HG02763 (cell line): ENCODE results near the gene SYT1.
"Not testable (repeated sequence)": the region's sequence is repeated elsewhere in the genome, so short reads cannot be mapped to it uniquely, and the experiment has no call there.

ENCODE experiments used
- ATAC-seq: cut with Tn5 transposase; IDR thresholded peaks from one replicate; pipeline ENCODE4 v1.9.1; 2021; ENCODE audit warnings: mild to moderate bottlenecking, moderate library complexity; ENCODE audit not compliant: unreplicated experiment

The SYT1 gene

DNA sequence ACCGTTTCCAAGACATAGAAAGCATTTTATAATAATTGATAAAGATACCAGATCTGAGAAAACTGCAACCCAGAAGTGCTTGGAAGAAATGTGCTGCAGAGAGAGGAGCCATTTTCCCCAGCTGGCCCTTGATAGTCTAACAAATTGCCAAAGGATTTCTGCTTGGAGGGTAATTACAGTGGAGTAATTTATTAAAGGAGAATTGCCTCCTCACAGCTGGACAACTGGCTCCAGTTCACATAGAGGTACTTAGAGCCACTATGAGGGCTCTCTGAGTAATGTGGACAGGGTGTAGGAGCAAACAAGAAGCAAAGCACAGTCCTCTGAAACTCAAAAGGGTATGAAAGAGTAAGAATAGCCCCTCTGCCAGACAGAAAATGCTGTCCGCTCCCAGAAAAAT lies 335.6 kb downstream of the SYT1 start:
- ATAC-seq, result no peak

DNA sequence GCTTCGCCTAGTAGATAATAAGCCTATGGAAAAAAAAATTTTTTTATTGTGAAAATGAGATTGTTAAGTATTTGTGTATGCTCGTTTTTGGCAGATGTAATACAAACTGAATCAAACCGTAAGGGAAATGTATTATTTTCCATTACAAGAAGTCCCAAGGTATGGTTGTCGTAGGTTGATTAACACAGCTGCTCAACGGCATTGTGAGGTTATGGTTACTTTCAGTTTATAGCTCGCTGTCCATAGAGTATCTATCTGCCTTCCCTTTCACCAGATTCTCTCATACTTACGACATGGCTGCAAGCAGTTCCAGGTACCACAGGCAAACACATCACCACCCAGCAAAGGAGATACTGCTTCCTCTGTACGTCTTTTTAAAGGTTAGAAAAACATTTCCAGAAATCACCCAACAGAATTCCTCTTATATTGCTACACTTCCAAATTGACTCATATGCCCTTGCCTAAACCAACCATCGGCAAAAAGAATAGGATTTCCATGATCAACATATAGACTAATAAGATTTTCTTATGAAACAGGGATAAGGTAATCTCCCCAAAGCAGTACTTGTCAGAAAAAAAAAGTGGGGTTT lies 338.6 kb downstream of the SYT1 start:
- ATAC-seq, result no peak

DNA sequence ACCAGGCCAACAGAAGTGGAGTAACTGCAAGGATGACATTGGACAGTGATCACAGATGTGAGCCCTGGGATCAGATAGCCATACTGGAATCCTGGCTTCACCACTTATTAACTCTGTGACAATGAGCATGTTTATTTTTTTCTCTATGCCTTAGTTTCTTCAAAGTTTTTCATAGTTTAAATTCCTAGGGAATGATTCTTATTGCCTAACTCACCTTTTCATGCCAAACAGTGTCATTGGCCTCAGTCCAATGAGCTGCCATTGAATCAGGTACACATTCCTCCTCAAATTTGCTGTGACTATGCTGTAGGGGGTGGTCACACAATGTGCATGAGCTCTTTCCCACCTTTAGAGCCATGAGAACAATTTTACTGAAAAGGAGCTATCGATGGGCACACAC lies 342.3 kb downstream of the SYT1 start:
- ATAC-seq, result no peak

DNA sequence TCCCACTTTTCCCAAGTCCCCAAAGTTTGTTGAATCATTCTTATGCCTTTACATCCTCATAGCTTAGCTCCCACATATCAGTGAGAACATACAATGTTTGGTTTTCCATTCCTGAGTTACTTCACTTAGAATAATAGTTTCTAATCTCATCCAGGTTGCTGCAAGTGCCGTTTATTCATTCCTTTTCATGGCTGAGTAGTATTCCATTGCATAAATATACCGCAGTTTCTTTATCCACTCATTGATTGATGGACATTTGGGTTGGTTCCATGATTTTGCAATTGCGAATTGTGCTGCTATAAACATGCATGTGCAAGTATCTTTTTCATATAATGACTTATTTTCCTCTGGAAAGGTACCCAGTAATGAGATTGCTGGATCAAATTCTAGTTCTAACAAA lies 345.8 kb downstream of the SYT1 start:
- ATAC-seq, result not testable (repeated sequence)

- no peak for ATAC-seq
These were observed 352.7 kb downstream of the SYT1 start for GRCh38 chr12:79217306-79217705.

- ATAC-seq, result no peak
These were observed 358.6 kb downstream of the SYT1 start for GRCh38 chr12:79223210-79223609.

DNA sequence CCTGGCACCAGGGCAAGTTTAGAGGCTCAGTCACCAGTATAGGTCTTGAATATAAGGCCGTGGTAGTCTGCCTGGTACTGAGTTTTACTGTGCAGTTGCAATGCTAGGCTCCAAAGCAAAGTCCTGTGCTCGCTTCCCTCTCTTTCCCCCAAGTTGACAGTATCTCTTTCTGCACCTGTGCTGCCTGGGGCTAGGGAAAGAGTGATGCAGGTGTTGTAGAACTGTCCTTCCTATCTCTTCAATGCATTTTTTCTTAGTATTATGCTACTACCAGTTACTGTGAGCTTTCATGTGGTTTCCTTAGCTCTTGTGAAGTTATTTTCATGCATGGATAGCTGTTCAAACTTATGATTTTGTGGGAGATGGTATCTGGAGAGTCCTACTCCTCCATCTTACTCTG lies 359.2 kb downstream of the SYT1 start:
- ATAC-seq, result no peak

DNA sequence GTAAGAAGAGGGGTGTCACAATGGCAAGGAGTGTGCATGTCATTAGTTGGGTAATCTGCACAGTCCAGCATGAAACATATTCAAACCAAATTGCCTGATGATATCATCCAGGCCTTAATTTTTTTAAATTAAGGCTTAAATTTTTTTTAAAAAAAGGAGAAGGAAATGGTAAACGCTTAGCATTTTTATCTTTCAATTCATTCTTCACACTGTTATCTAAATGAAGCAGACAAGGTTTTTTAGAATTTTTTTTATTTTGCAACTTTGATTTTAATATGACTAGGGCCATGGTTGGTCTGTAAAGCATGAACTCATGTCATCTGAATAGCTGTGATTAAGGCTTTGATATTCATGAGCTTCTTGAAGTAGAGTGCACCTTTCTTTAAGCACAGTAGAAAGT lies 362.5 kb downstream of the SYT1 start:
- no peak for ATAC-seq

DNA sequence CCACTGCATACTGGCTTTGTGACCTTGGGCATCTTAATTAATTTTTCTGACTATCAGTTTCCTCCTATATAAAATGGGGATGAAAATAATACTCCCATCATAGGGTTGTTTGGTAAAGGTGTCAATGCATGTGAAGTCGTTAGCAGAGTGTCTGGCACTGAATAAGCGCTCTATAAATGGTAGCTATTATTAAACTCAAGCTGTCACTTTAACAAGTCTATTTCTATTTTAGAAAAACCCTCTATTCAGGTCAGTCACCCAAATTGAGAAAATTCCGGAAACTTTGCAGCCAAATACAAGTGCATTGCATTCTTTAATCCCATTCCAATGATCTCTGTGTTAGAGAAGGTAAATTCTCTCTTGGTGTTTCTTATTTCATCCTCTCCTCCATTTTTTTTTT lies 363.1 kb downstream of the SYT1 start:
- no peak for ATAC-seq

GRCh38 chr12:79233341-79233781 lies 368.8 kb downstream of the SYT1 start:
- ATAC-seq, result peak; percentile 80

DNA sequence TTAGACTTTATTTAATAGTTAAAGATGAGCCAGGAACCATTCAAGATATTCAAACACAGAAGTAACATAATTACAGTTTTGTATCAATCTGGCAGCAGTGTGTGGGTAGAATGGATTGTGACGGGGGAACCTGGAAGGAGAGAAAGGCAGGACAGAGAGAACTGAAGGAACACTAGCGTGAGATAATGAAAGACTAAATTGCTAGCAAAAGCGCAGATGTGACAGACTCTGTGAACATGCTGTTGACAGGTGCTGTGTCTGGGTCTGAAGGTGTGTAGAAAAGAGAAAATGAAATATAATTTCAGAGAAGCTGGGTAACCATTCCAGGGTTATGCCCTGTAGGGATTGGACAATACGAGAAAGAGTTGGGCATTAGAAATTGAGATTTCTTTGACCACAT lies 372.3 kb downstream of the SYT1 start:
- no peak for ATAC-seq

DNA sequence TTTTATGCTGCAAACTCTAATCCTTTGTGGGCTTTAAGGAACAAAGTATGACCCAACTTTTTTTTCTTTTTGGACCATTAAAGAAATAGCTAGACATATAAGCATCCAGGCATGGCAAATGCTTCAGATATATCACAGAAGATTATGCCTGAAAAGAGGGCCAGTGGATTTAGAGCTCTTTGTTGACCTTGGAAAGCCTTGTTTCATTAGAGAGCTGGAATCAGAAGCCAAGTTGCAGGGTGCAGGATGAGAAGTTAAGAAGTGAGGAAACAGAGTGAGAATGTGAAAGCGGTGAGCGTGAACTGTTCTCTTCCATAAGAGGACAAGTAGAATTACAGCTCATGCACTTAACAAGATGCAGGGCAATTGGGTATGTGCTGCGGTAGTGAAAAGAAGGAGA lies 373.7 kb downstream of the SYT1 start:
- no peak for ATAC-seq

- ATAC-seq, result no peak
These were observed 382.9 kb downstream of the SYT1 start for GRCh38 chr12:79247494-79247893.

GRCh38 chr12:79250186-79250585 lies 385.6 kb downstream of the SYT1 start:
- no peak for ATAC-seq

- no peak for ATAC-seq
These were observed 386.6 kb downstream of the SYT1 start for GRCh38 chr12:79250960-79251755.

DNA sequence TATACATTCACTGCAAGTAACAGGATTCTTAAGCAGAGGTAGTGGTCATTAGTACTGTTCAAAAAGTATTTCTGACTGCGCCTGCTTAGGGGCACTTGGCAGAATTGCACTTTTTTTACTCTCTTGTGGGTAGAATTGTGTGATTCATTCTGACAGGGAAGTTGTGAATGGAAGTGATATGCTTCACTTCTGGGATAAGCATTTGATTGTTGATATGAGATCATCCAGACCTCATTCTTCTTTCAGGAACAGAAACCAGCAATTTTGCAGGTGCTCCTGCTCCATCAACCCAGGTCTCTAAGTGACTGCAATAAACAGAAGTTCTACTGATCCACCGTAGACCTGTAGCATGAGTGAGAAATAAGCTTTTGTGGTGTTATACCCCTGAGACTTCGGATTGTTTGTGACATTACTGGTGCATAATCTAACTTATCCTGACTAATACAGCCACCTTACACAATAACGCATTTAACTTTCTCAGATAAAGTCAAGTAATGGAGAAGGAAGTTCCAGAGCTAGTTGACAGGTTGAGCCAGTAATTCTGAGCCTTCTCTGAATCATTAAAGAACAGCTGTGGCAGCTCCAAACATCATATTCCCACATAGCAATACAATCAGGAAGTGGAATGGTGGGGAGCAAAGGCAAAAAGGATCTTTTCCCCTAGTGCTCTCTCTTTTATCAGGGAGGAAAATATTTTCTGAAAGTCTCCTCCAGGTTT lies 387.9 kb downstream of the SYT1 start:
- ATAC-seq, result no peak

- ATAC-seq, result no peak
These were observed 390.7 kb downstream of the SYT1 start for GRCh38 chr12:79255288-79255687.

GRCh38 chr12:79260923-79261322 lies 396.3 kb downstream of the SYT1 start:
- no peak for ATAC-seq

- no peak for ATAC-seq
These were observed 398.4 kb downstream of the SYT1 start for GRCh38 chr12:79262938-79263337.

- no peak for ATAC-seq
These were observed 402.0 kb downstream of the SYT1 start for GRCh38 chr12:79266343-79267144.

GRCh38 chr12:79267580-79267979 lies 403.0 kb downstream of the SYT1 start:
- no peak for ATAC-seq
